ENCODE results near the gene ANGPT4. TPM values are rescaled to one million over a fixed set of nuclear protein-coding genes. Genes with fewer than 3 reads are reported as not detected.

The ANGPT4 gene
- total RNA-seq, 1 donor from 2014 or later: 0.05 TPM

- Mint-ChIP-seq H3K9me3 (ENCODE audit: unreplicated experiment) (peaks cover 11% of the 10 kb centered on the region), H3K36me3 (ENCODE audit: low read depth, unreplicated experiment) (no peaks in the 10 kb centered on the region), H3K4me1 (ENCODE audit: low read depth, unreplicated experiment) (no peaks in the 10 kb centered on the region), H3K27ac (ENCODE audit: unreplicated experiment) (no peak overlapping the region), H3K4me3 (ENCODE audit: unreplicated experiment) (no peak overlapping the region), H3K27me3 (ENCODE audit: low read depth, unreplicated experiment) (peaks cover 47% of the 10 kb centered on the region)
- peaks cover 24% of the 10 kb centered on the region for H3K79me2 ChIP-seq (ENCODE audit: insufficient read depth, low read length)
- no peak overlapping the region for H3K4me3 ChIP-seq (ENCODE audit: insufficient read depth, low read depth, low read length)
- H3K9ac ChIP-seq (ENCODE audit: low read length): no peak overlapping the region
- no peaks in the 10 kb centered on the region for H3K36me3 ChIP-seq (ENCODE audit: insufficient read depth, low read length)
- peaks cover 14% of the 10 kb centered on the region for H4K20me1 ChIP-seq (ENCODE audit: insufficient read depth, low read length)
- no peak for TF ChIP-seq EZH2 (IDR thresholded peaks at IDR 0.05; ENCODE audit: insufficient read depth, low read length)
- TF ChIP-seq CTCF (IDR thresholded peaks at IDR 0.05; ENCODE audit: insufficient read depth, low read depth, low read length): no peak
- H3K4me1 ChIP-seq (ENCODE audit: insufficient read depth, low read length): peaks cover 9% of the 10 kb centered on the region
- FAIRE-seq: no peak
- no peaks in the 10 kb centered on the region for H3K9me3 ChIP-seq (ENCODE audit: insufficient read depth, low read depth, low read length)
- H3K27me3 ChIP-seq (ENCODE audit: insufficient read depth, low read length): no peaks in the 10 kb centered on the region
- H2AFZ ChIP-seq (ENCODE audit: low read depth, low read length): no peak overlapping the region
- no peak overlapping the region for H3K27ac ChIP-seq (ENCODE audit: low read depth, low read length)
- DNase-seq (ENCODE audit: low read depth): no peak
- no peak overlapping the region for H3K4me2 ChIP-seq (ENCODE audit: low read length)
Measured at GRCh38 chr20:839015-839414, 77.1 kb downstream of the ANGPT4 start.

- Histone ChIP-seq H3K4me3 (ENCODE audit: insufficient read depth, low read depth, low read length) (no peak overlapping the region), H3K4me2 (ENCODE audit: low read length) (no peak overlapping the region), H3K9ac (ENCODE audit: low read length) (no peak overlapping the region), H3K27ac (ENCODE audit: low read depth, low read length) (no peak overlapping the region), H3K36me3 (ENCODE audit: insufficient read depth, low read length) (no peaks in the 10 kb centered on the region), H2AFZ (ENCODE audit: low read depth, low read length) (no peak overlapping the region), H3K27me3 (ENCODE audit: insufficient read depth, low read length) (no peaks in the 10 kb centered on the region), H3K79me2 (ENCODE audit: insufficient read depth, low read length) (peaks cover 23% of the 10 kb centered on the region), H3K9me3 (ENCODE audit: insufficient read depth, low read depth, low read length) (no peaks in the 10 kb centered on the region), H3K4me1 (ENCODE audit: insufficient read depth, low read length) (peaks cover 11% of the 10 kb centered on the region), H4K20me1 (ENCODE audit: insufficient read depth, low read length) (peaks cover 14% of the 10 kb centered on the region)
- no peak for TF ChIP-seq CTCF (IDR thresholded peaks at IDR 0.05; ENCODE audit: insufficient read depth, low read depth, low read length)
- TF ChIP-seq EZH2 (IDR thresholded peaks at IDR 0.05; ENCODE audit: insufficient read depth, low read length): no peak
- no peak for FAIRE-seq
- Mint-ChIP-seq H3K27me3 (ENCODE audit: low read depth, unreplicated experiment) (peaks cover 31% of the 10 kb centered on the region), H3K36me3 (ENCODE audit: low read depth, unreplicated experiment) (no peaks in the 10 kb centered on the region), H3K4me1 (ENCODE audit: low read depth, unreplicated experiment) (no peaks in the 10 kb centered on the region), H3K27ac (ENCODE audit: unreplicated experiment) (no peak overlapping the region), H3K9me3 (ENCODE audit: unreplicated experiment) (peaks cover 11% of the 10 kb centered on the region), H3K4me3 (ENCODE audit: unreplicated experiment) (no peak overlapping the region)
- DNase-seq (ENCODE audit: low read depth): no peak
Measured at GRCh38 chr20:836190-836589, 79.9 kb downstream of the ANGPT4 start.

GRCh38 chr20:835608-836045 is 80.5 kb downstream of the ANGPT4 start:
- Mint-ChIP-seq H3K36me3 (ENCODE audit: low read depth, unreplicated experiment) (no peaks in the 10 kb centered on the region), H3K27me3 (ENCODE audit: low read depth, unreplicated experiment) (peaks cover 29% of the 10 kb centered on the region)
- H3K27ac ChIP-seq (ENCODE audit: low read depth, low read length): no peak overlapping the region

More at GRCh38 chr20:835608-836045, 80.5 kb downstream of the ANGPT4 start:
- no peak for FAIRE-seq
- peaks cover 11% of the 10 kb centered on the region for H3K4me1 ChIP-seq (ENCODE audit: insufficient read depth, low read length)
- H3K36me3 ChIP-seq (ENCODE audit: insufficient read depth, low read length): no peaks in the 10 kb centered on the region
- H3K4me2 ChIP-seq (ENCODE audit: low read length): peak overlapping the region; percentile 15
- no peak overlapping the region for H2AFZ ChIP-seq (ENCODE audit: low read depth, low read length)
- peaks cover 12% of the 10 kb centered on the region for H4K20me1 ChIP-seq (ENCODE audit: insufficient read depth, low read length)
- H3K9ac ChIP-seq (ENCODE audit: low read length): no peak overlapping the region
- no peak overlapping the region for H3K4me3 ChIP-seq (ENCODE audit: insufficient read depth, low read depth, low read length)
- Mint-ChIP-seq H3K27ac (ENCODE audit: unreplicated experiment) (peak overlapping the region; percentile 48), H3K9me3 (ENCODE audit: unreplicated experiment) (peaks cover 11% of the 10 kb centered on the region), H3K4me3 (ENCODE audit: unreplicated experiment) (peak overlapping the region; percentile 16), H3K4me1 (ENCODE audit: low read depth, unreplicated experiment) (no peaks in the 10 kb centered on the region)
- peaks cover 23% of the 10 kb centered on the region for H3K79me2 ChIP-seq (ENCODE audit: insufficient read depth, low read length)
- TF ChIP-seq EZH2 (IDR thresholded peaks at IDR 0.05; ENCODE audit: insufficient read depth, low read length) (no peak), CTCF (IDR thresholded peaks at IDR 0.05; ENCODE audit: insufficient read depth, low read depth, low read length) (no peak)
- no peaks in the 10 kb centered on the region for H3K9me3 ChIP-seq (ENCODE audit: insufficient read depth, low read depth, low read length)
- no peak for DNase-seq (ENCODE audit: low read depth)
- no peaks in the 10 kb centered on the region for H3K27me3 ChIP-seq (ENCODE audit: insufficient read depth, low read length)

All from astrocyte (in vitro differentiated cells and primary cell).